ENCODE results near the gene GBA3. TPM values are rescaled to one million over a fixed set of nuclear protein-coding genes. Genes with fewer than 3 reads are reported as not detected.

The GBA3 gene
- total RNA-seq, 1 experiment from 2014 or later, result not detected

- Mint-ChIP-seq H3K36me3 (ENCODE audit: insufficient read depth in 1 of 3, low read depth in 3 of 3) (peaks cover 0 to 2% (median 0%) of the 10 kb centered on the region in 3 experiments; a peak in 2 of 7 replicates), H3K9me3 (no peaks in the 10 kb centered on the region; a peak in 2 of 5 replicates)
- H3K14ac ChIP-seq (ENCODE audit: insufficient read depth, low read length), result no peak overlapping the region
Observed at GRCh38 chr4:22739968-22740367, 47.2 kb downstream of the GBA3 start.

More at GRCh38 chr4:22739968-22740367, 47.2 kb downstream of the GBA3 start:
- Mint-ChIP-seq H3K4me1 (no peaks in the 10 kb centered on the region), H3K27ac (no peak overlapping the region), H3K27me3 (ENCODE audit: low read depth) (no peaks in the 10 kb centered on the region; the same call in 1 of the 2 replicates), H3K4me3 (no peak overlapping the region)
- Histone ChIP-seq H3K79me2 (ENCODE audit: insufficient read depth, low read length) (no peaks in the 10 kb centered on the region), H2BK5ac (ENCODE audit: insufficient read length, low read length) (no peak overlapping the region), H4K20me1 (ENCODE audit: control insufficient read depth, insufficient read depth, insufficient read length) (no peaks in the 10 kb centered on the region), H3K23ac (ENCODE audit: insufficient read length, low read depth, low read length) (no peak overlapping the region), H4K8ac (replicated peaks; ENCODE audit: insufficient read length, low read depth, low read length) (no peak overlapping the region), H3K27me3 (ENCODE audit: insufficient read depth, low read length) (no peaks in the 10 kb centered on the region), H2BK20ac (ENCODE audit: low read depth, low read length, poor library complexity, severe bottlenecking) (no peak overlapping the region), H3K9ac (ENCODE audit: extremely low read depth, insufficient read length, low read length) (no peak overlapping the region), H3K9me3 (ENCODE audit: control insufficient read depth, low read depth, low read length) (no peaks in the 10 kb centered on the region), H2BK15ac (ENCODE audit: low read depth, low read length) (no peak overlapping the region), H2AFZ (ENCODE audit: low read length) (no peak overlapping the region), H3K18ac (ENCODE audit: insufficient read length, low read depth, low read length) (no peak overlapping the region), H4K91ac (ENCODE audit: insufficient read length, low read depth, low read length) (no peak overlapping the region), H3K4ac (ENCODE audit: low read depth, low read length) (no peak overlapping the region), H3K23me2 (ENCODE audit: insufficient read length, low read depth, low read length, poor library complexity, severe bottlenecking) (no peaks in the 10 kb centered on the region), H3K4me1 (ENCODE audit: insufficient read depth, low read length) (no peaks in the 10 kb centered on the region), H3K56ac (ENCODE audit: insufficient read length, low read depth, low read length) (no peak overlapping the region), H3K27ac (ENCODE audit: insufficient read length, low read depth, low read length) (no peak overlapping the region), H3K4me2 (ENCODE audit: insufficient read depth, insufficient read length, low read length) (no peak overlapping the region), H2BK12ac (ENCODE audit: insufficient read length, low read depth, low read length) (no peak overlapping the region), H2AK5ac (ENCODE audit: insufficient read length, low read length) (no peak overlapping the region), H3K79me1 (ENCODE audit: insufficient read depth, low read depth, low read length, poor library complexity, severe bottlenecking) (no peaks in the 10 kb centered on the region), H4K5ac (ENCODE audit: insufficient read length, low read depth, low read length) (no peak overlapping the region), H3T11ph (ENCODE audit: low read length) (no peak overlapping the region), H2BK120ac (ENCODE audit: low read depth, low read length, poor library complexity, severe bottlenecking) (no peak overlapping the region)
- no peak for DNase-seq
- no peak for TF ChIP-seq CTCF (conservative IDR thresholded peaks at IDR 0.05)
- no CpG with 5 or more reads among the region's 3 CpGs for WGBS (ENCODE audit: extremely low coverage, insufficient read length, low lambda C conversion rate)
